Mesothelial cell of epicardium (in vitro differentiated cells): Measurements from ENCODE around the gene IFIT5. TPM values are rescaled to one million over a fixed set of nuclear protein-coding genes. Genes with fewer than 3 reads are reported as not detected.

ENCODE experiments used
- DNase-seq, 2 experiments: peaks; one replicate each; pipeline ENCODE4 v3.0.0; 2021; ENCODE audit warnings: low spot score in 2 of 2; ENCODE audit not compliant: unreplicated experiment in 2 of 2
- H3K27ac Mint-ChIP-seq: 2 replicates; pipeline ENCODE4 v1.8.0; 2021; ENCODE audit warnings: mixed read lengths
- H3K27me3 Mint-ChIP-seq: 2 replicates; pipeline ENCODE4 v1.8.0; 2021; ENCODE audit warnings: low read depth, mixed read lengths
- H3K36me3 Mint-ChIP-seq: 2 replicates; pipeline ENCODE4 v1.8.0; 2021; ENCODE audit warnings: mixed read lengths
- H3K4me1 Mint-ChIP-seq: 2 replicates; pipeline ENCODE4 v1.8.0; 2021; ENCODE audit warnings: mixed read lengths
- H3K4me3 Mint-ChIP-seq: 2 replicates; pipeline ENCODE4 v1.8.0; 2021; ENCODE audit warnings: mild to moderate bottlenecking, moderate library complexity, mixed read lengths
- H3K9me3 Mint-ChIP-seq: 2 replicates; pipeline ENCODE4 v1.8.0; 2021; ENCODE audit warnings: mixed read lengths
- total RNA-seq: library from RNA; stranded (reverse); gene quantifications from 3 replicates; pipeline ENCODE4 v1.2.1, GENCODE V29; 2021
- TF ChIP-seq, protein P1 (sequence below): fragments of 200-600 bp; sonication (generic); IDR thresholded peaks from one replicate; pipeline ENCODE4 v1.5.0; 2021; ENCODE audit warnings: antibody characterized with exemption; ENCODE audit not compliant: unreplicated experiment

IFIT5 gene
- total RNA-seq, 1 donor from 2014 or later: 20.5 TPM

DNA sequence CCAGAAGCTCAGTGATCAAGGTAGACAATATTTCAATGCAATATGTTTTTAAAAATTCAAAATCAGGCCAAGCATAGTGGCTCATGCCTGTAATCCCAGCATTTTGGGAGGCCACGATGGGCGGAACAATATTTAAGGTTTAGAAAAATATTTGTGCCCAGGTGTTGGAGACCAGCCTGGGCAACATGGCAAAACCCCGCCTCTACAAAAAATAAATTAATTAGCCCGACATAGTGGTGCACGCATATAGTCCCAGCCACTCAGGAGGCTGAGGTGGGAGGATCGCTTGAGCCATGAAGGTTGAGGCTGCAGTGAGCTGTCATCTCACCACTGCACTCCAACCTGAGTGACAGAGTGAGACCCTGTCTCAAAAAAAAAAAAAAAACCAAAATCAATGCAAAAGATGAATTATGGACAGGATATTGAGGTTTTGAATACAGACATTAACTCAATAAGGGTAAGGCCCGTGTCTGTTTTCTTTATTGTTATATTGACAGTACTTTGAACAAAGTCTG lies 913 bp upstream of the IFIT5 start:
- H3K4me1 Mint-ChIP-seq: peaks cover 31% of the 10 kb centered on the region
- peaks cover 3% of the 10 kb centered on the region for H3K9me3 Mint-ChIP-seq
- peak overlapping the region; percentile 94 for H3K4me3 Mint-ChIP-seq
- no peak for DNase-seq
- peak overlapping the region; percentile 100 for H3K27ac Mint-ChIP-seq
- H3K36me3 Mint-ChIP-seq: peaks cover 13% of the 10 kb centered on the region
- no peaks in the 10 kb centered on the region for H3K27me3 Mint-ChIP-seq
- TF ChIP-seq, protein P1, sequence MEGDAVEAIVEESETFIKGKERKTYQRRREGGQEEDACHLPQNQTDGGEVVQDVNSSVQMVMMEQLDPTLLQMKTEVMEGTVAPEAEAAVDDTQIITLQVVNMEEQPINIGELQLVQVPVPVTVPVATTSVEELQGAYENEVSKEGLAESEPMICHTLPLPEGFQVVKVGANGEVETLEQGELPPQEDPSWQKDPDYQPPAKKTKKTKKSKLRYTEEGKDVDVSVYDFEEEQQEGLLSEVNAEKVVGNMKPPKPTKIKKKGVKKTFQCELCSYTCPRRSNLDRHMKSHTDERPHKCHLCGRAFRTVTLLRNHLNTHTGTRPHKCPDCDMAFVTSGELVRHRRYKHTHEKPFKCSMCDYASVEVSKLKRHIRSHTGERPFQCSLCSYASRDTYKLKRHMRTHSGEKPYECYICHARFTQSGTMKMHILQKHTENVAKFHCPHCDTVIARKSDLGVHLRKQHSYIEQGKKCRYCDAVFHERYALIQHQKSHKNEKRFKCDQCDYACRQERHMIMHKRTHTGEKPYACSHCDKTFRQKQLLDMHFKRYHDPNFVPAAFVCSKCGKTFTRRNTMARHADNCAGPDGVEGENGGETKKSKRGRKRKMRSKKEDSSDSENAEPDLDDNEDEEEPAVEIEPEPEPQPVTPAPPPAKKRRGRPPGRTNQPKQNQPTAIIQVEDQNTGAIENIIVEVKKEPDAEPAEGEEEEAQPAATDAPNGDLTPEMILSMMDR: no peak

DNA sequence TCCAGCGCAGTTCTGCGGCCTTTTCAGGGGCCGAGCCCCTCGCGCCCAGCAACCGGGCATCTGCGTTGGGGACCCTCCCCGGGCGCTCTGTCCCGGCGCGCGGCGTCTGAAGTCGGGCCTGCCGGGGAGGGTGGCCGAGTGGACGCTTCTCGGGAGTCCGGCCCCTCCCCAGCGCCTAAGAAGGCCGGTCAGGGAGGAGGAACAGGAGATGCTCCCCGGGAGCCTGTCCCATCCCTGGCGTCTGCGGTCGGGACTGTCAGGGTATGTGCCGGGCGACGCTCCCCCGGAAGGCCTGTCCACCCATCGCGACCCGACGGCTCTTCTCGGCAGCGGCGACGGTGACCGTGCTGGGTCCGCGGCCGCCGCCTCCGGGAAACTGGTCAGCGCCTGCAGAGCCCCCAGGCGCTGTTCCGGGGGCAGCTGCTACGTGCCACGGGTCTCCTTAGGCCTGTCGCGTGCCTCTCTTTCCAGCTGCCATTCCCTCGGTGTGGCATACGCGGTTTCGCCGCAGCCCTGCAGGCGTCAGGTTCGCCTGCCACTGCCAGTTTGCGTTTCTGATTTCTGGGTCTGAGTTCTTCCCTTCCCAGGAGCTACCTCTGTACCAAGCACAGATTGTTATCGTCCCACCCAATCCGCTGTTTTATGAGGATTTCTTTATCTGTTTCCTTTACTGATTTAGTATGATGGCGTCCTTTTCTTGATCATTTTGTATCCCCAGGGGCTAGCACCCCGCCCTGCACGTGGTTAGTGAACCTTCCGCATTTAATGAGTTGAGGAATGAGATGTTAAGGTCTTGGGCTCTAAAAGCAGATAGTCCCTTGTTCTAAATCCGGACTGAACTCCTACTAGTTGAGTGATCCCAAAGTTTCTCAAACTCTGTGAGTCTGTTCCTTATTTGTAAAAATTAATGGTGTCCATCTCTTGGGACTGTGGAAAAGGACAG lies 782 bp downstream of the IFIT5 start:
- Mint-ChIP-seq H3K27ac (peak overlapping the region; percentile 97), H3K27me3 (no peaks in the 10 kb centered on the region)
- TF ChIP-seq, protein P1: no peak

DNA sequence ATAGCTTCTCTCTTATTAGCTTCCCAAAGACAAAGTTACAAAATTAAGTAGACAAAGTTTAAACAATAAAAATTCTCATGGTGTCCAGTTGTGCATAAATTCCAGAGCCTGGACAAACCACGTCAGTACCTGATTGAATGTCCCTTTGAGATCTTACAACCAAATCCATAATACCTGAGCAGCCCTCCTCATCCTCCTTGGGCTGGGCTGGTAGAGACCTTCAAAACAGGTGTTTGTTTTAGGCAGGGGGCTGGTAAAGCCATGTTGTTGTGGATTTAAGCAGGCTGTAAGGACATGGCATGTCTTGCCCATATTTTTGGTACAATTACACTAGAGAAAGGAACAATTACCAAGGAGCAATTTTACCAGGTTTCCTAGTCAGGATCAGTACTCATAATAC lies 2.1 kb downstream of the IFIT5 start:
- peaks cover 36% of the 10 kb centered on the region for H3K4me1 Mint-ChIP-seq
- H3K36me3 Mint-ChIP-seq: peaks cover 15% of the 10 kb centered on the region
- no peak for DNase-seq
- no peaks in the 10 kb centered on the region for H3K27me3 Mint-ChIP-seq
- no peaks in the 10 kb centered on the region for H3K9me3 Mint-ChIP-seq
- H3K4me3 Mint-ChIP-seq: peak overlapping the region; percentile 94
- peak overlapping the region; percentile 37 for H3K27ac Mint-ChIP-seq
- TF ChIP-seq, protein P1: no peak

More for the DNA sequence above, 782 bp downstream of the IFIT5 start:
- H3K9me3 Mint-ChIP-seq: no peaks in the 10 kb centered on the region
- peak; percentile 28 to 48 for DNase-seq
- H3K4me1 Mint-ChIP-seq: peaks cover 35% of the 10 kb centered on the region
- peak overlapping the region; percentile 94 for H3K4me3 Mint-ChIP-seq
- peaks cover 11% of the 10 kb centered on the region for H3K36me3 Mint-ChIP-seq

DNA sequence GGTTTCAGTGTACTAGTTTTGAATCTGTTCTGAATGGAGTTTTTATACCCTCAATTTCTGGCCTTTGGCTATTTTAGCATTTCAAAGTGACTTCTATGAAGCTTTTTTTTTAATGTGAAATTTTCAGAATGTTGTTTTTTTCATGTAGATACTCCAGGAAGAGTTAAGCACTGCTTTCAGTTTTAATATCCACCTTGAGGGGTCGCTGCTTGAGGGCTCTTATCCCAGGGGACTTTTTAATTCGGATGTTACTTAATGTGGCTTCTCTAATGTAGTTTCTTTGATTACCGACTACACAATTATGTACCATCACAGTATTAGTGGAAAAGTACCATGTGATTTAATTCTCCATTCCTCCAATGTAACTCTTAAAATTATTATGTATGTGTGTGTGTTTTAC lies 5.2 kb downstream of the IFIT5 start:
- no peaks in the 10 kb centered on the region for H3K9me3 Mint-ChIP-seq
- no peak for DNase-seq
- peaks cover 13% of the 10 kb centered on the region for H3K36me3 Mint-ChIP-seq
- no peak overlapping the region for H3K27ac Mint-ChIP-seq
- no peak overlapping the region for H3K4me3 Mint-ChIP-seq
- TF ChIP-seq, protein P1: no peak
- H3K27me3 Mint-ChIP-seq: peaks cover under 1% of the 10 kb centered on the region
- peaks cover 31% of the 10 kb centered on the region for H3K4me1 Mint-ChIP-seq

DNA sequence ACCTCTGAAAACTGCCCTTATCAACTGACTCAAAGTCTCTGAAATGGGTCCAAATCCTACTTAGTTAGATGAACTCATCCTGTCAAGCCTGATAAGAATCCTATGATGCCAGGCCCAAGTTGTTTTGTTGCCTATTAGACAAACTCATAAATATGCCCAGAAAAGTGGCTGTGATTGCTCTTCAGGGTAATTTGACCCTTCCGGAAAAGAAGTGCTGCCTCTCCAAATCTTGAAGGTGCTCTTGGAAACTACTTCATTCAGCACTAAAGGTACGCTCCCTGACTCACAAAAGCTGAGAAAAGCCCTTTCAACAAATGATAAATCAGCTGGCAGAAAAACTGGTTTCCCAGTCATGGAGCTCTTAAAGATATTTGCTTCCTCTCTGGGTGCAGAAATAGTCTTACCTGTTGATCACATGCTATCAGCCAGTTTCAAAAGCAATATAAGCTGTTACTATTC lies 6.7 kb downstream of the IFIT5 start:
- peaks cover 13% of the 10 kb centered on the region for H3K36me3 Mint-ChIP-seq
- H3K27ac Mint-ChIP-seq: no peak overlapping the region
- TF ChIP-seq, protein P1: no peak
- H3K4me1 Mint-ChIP-seq: peaks cover 24% of the 10 kb centered on the region
- no peaks in the 10 kb centered on the region for H3K9me3 Mint-ChIP-seq
- no peak overlapping the region for H3K4me3 Mint-ChIP-seq
- H3K27me3 Mint-ChIP-seq: peaks cover 2% of the 10 kb centered on the region
- no peak for DNase-seq
